ENCODE results near the gene SLC35B4.
"Not testable (repeated sequence)": the region's sequence is repeated elsewhere in the genome, so short reads cannot be mapped to it uniquely, and the experiment has no call there.

SLC35B4 gene

GRCh38 chr7:134331393-134331792, 14.7 kb upstream of the SLC35B4 start:
- DNase-seq (ENCODE audit: low spot score): no peak

- no peak for DNase-seq (ENCODE audit: low spot score)
Observed at GRCh38 chr7:134330974-134331373, 14.2 kb upstream of the SLC35B4 start.

DNA sequence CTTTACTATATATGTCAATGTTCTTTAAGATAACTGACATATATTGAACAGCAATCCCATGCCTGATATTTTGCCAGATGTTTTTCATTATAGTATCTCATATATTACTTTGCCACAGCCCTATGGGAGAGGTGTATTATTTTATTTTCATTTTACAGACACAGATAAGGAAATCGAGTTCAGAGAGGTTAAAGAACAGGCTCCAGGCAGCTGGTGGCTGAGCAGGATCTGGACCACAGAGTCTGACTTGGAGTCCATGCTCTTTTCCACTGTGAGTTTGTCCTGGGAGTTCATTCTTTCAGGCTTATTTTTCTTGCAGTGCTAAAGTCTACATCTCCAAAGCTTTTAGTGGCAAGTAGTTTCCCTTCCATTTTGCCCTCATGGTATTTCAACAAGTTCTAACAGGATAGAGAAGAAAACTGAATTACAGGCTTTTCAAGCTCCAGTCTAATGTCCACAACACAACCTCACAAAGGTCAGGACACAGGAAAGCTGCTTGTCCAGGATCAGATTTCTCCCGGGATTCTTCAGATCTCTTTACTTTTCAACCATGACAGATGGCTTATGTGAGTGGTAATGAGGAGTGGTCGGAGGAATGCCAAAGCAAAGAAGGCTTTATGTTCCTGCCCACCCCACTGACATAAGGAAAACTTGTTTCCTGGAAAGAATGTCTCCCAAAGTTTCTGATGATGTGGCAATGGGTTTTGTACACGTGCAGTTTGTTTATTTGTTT, 13.1 kb upstream of the SLC35B4 start:
- DNase-seq (ENCODE audit: low spot score): no peak

- DNase-seq (ENCODE audit: low spot score): no peak
Observed at GRCh38 chr7:134328900-134329299, 12.2 kb upstream of the SLC35B4 start.

GRCh38 chr7:134327896-134328295, 11.2 kb upstream of the SLC35B4 start:
- peak; percentile 70 for DNase-seq (ENCODE audit: low spot score)

GRCh38 chr7:134324107-134324506, 7.4 kb upstream of the SLC35B4 start:
- DNase-seq (ENCODE audit: low spot score): no peak

- DNase-seq (ENCODE audit: low spot score): no peak
Observed at GRCh38 chr7:134320201-134320600, 3.5 kb upstream of the SLC35B4 start.

DNA sequence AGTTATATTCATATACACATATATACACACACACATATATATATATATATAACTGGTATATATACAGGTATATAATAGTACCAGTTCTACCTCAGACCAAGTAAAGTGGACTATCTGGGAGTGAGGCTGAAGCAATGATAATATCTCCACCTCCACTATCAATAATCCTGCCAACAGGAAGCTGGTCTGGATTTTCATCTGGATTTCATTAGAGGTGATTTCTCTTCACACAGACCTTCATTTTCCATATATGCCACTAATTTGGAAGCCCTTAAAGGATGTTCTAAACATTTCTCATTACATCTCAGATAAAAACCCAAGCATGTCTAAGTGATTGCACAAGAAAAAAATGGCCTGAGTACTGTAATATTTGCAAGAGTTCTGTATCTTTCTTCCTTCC, 1.7 kb upstream of the SLC35B4 start:
- no peak for DNase-seq (ENCODE audit: low spot score)

DNA sequence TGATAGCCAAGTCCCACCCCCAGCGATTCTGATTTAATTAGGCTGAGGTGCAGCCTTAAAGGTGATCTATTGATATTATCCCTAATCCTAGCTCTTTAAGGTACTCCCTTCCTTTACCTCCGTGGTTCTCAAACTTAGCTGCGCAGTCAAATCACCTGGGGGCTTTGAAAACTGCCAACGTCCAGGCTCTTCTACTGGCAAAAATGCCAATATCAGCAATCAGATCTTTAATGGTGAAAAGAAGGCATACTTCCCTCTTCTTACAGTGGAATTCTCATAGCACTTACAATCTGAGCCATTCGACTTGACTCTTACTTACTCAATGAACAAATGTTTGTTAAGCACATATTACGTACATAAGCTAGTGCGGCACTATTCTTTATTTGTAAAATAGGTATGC, 704 bp upstream of the SLC35B4 start:
- no peak for DNase-seq (ENCODE audit: low spot score)

- peak; percentile 25 for DNase-seq (ENCODE audit: low spot score)
Observed at GRCh38 chr7:134315679-134316538, 821 bp downstream of the SLC35B4 start.

GRCh38 chr7:134313543-134313942, 3.2 kb downstream of the SLC35B4 start:
- no peak for DNase-seq (ENCODE audit: low spot score)

DNA sequence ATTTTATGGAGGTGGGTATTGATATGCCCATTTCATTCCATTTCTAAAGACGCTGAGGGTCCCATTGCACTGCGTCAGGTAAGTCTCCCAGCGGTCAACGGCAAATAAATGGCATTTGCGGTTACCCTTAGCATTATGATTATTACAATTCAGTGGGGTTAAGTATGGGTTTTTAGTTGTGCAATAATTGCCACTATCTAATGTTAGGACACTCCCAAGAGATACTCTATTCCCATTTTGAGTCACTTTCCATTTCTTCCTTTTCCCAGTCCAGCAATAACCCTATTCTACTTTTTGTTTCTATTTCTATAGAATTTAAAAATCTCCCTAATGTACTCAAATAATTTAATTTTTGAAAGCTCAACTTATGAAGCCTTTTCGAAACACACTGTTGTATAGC, 4.0 kb downstream of the SLC35B4 start:
- no peak for DNase-seq (ENCODE audit: low spot score)

GRCh38 chr7:134311807-134312206, 4.9 kb downstream of the SLC35B4 start:
- DNase-seq (ENCODE audit: low spot score): no peak

- no peak for DNase-seq (ENCODE audit: low spot score)
Observed at GRCh38 chr7:134308548-134308947, 8.2 kb downstream of the SLC35B4 start.

DNA sequence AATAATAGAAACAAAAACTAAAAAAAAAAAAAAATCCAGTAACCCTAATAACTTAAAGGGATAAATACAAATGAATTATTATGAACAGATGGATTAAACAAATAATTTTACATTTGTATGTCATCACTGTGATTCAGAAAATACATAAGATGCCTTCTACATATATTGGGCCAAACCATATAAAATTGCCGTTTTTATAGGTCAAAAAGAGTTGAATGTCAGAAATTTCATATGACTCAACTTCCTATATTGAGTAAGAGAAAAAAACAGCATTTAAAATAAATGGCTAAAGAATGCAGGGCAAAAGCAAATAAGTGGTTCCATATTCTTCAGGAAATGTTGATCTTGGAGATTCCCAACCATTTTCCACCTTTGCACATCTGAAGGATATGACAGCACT, 9.4 kb downstream of the SLC35B4 start:
- DNase-seq (ENCODE audit: low spot score): no peak

DNA sequence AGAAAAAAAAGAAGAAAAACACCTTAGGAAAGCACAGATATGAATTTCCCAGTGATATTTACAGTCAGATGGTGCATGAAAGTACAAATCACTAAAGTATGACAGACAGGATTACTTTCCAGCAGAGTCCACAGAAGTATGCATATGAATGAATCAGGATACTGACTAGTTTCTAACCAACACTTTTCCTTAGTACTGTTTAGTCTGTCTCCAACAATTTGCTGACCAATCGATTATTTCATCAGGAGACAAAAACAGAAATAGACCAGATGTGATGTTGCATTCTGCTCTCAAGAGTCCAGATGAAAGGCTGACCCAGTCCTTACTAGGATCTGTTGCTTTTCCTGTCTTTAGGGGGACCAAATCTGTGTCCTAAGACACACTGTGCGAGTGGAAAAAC, 14.6 kb downstream of the SLC35B4 start:
- DNase-seq (ENCODE audit: low spot score): no peak

DNA sequence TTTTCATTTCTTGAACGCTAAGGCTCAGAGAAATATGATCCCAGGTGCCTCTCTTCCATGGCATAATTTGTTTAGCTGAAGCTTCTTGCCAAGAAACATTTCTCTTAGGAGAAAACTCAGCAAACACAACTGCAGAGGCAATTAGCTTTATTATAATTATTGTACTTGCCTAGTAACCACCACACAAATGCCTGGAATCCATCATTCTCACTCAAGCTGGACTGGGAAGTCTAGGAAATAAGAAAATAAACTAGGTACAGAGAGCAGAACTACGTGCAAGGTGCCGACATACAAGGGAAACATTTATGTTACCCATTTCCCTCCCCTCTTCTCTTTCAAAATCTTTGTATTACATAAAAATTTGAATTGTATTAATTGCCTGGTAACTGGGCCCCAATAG, 15.1 kb downstream of the SLC35B4 start:
- DNase-seq (ENCODE audit: low spot score): no peak

DNA sequence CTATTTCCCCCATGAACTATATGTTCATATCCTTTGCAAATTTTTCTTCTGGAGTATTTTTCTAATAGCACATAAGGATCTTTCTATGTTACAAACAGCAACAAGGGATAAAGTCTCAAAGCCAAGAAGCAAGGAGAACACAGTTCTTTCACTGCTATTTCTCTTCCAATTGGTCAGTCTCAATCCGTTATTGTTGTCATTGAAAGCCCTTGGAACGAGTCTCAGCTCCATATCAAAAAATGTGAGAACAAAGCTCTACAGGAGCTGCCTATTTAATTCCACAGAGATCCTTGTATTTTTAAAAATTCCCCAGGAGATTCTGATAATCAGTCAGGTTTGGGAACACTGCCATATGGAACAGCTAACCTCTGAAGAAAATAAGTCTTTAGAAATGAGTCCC, 15.7 kb downstream of the SLC35B4 start:
- no peak for DNase-seq (ENCODE audit: low spot score)

GRCh38 chr7:134298902-134299683, 17.6 kb downstream of the SLC35B4 start:
- DNase-seq (ENCODE audit: low spot score): peak; percentile 93

GRCh38 chr7:134297489-134297888, 19.2 kb downstream of the SLC35B4 start:
- DNase-seq (ENCODE audit: low spot score): no peak

DNA sequence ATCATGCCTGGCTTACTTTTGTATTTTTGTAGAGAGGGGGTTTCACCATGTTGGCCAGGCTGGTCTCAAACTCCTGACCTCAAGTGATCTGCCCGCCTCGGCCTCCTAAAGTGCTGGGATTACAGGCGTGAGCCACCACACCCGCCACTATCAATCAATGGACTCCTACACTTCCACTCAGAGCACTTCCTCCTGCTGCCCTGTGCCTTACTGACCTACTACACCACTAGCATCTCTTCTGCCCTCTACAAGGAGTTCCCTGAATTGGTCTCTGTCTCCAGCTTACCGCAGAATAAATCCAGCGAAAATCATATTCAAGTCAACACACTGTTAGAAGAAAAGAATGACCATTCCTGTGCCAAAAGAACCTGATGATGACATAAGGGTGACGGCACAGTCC, 20.7 kb downstream of the SLC35B4 start:
- DNase-seq (ENCODE audit: low spot score): not testable (repeated sequence)

GRCh38 chr7:134293002-134293740, 23.6 kb downstream of the SLC35B4 start:
- DNase-seq (ENCODE audit: low spot score): peak; percentile 80

All from Ammon's horn (tissue), 1 donor.